Astrocyte of the cerebellum (primary cell): ENCODE data around the gene PLCL1.
A peak's percentile ranks its signal among the peaks of the same experiment; 100 is the strongest.

ENCODE experiments used
- DNase-seq: peaks from one replicate; pipeline ENCODE4 v3.0.0-alpha.2; 2011; ENCODE audit warnings: low read depth
- H3K4me3 ChIP-seq: 2 replicates; pipeline ENCODE4 v1.5.1; 2011; ENCODE audit warnings: mild to moderate bottlenecking, low read depth, low read length, moderate library complexity
- in situ Hi-C: cut with HindIII; loops from 2 replicates; pipeline ENCODE4 v1.10.0; 2017; ENCODE audit warnings: low sequenced_read_pairs
- TF ChIP-seq, protein P1 (sequence below): IDR thresholded peaks from 2 replicates; pipeline ENCODE4 v1.5.1; 2012; ENCODE audit warnings: low read length, low read depth, moderate library complexity, mild to moderate bottlenecking; ENCODE audit errors: missing control alignments

Gene PLCL1

DNA sequence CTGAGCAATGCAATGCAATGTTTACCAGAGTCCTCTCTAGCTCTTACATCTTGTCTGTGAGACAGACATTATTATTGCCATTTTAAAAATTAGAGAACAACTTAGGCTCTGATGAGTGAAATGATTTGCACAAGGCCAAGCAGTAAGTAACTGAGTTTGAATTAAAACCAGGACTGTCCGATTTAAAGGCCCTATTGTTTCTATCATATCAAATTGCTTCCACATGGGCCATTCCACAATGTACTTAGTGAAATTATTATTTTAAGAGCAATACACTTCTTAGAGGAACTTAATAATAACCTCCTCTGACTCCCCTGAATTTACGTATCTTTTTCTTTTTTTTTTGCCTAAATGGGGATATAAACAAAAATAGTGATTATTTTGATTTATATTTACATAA lies 64.6 kb downstream of the PLCL1 start:
- in situ Hi-C loops, result no loop called here

DNA sequence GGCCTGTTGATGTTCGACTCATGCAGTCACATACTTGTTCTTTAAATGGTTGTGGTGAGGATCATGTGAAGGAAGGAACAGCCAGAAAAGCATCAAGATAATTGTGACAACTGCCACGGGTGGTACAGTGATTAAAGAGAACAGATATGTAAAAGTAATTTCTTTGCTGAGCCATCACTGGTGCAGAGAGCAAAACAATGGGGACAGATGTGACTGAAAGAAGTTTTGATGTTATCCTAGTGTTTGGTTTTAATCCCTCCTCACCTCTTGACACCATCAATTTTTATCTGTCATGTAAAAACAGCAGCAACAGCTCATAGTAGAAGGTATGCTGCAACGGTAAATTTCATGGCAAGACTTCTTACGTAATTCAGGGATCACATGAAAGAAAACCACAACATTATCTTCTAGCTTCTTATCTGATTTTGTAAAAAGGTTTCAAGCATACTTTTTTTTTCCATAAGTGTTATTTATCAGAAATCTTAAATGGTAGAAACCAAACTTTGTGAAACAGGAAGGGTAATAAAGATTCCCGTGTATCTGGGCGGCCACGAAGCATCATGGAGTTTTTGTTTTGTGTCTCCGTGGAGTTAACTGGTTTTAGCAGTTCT lies 65.2 kb downstream of the PLCL1 start:
- TF ChIP-seq, protein P1, sequence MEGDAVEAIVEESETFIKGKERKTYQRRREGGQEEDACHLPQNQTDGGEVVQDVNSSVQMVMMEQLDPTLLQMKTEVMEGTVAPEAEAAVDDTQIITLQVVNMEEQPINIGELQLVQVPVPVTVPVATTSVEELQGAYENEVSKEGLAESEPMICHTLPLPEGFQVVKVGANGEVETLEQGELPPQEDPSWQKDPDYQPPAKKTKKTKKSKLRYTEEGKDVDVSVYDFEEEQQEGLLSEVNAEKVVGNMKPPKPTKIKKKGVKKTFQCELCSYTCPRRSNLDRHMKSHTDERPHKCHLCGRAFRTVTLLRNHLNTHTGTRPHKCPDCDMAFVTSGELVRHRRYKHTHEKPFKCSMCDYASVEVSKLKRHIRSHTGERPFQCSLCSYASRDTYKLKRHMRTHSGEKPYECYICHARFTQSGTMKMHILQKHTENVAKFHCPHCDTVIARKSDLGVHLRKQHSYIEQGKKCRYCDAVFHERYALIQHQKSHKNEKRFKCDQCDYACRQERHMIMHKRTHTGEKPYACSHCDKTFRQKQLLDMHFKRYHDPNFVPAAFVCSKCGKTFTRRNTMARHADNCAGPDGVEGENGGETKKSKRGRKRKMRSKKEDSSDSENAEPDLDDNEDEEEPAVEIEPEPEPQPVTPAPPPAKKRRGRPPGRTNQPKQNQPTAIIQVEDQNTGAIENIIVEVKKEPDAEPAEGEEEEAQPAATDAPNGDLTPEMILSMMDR, result no peak
- in situ Hi-C loops, result no loop called here
- no peak overlapping the region for H3K4me3 ChIP-seq
- DNase-seq, result peak; percentile 27

More for the DNA sequence above, 64.6 kb downstream of the PLCL1 start:
- DNase-seq, result no peak
- TF ChIP-seq, protein P1, result no peak
- no peak overlapping the region for H3K4me3 ChIP-seq

GRCh38 chr2:197870137-197870536 lies 65.7 kb downstream of the PLCL1 start:
- H3K4me3 ChIP-seq, result no peak overlapping the region
- no peak for DNase-seq
- TF ChIP-seq, protein P1, result no peak
- in situ Hi-C loops, result no loop called here

- no peak for DNase-seq
- H3K4me3 ChIP-seq, result no peak overlapping the region
- in situ Hi-C loops, result no loop called here
- TF ChIP-seq, protein P1, result no peak
Observed at GRCh38 chr2:197871780-197872456, 67.5 kb downstream of the PLCL1 start.

DNA sequence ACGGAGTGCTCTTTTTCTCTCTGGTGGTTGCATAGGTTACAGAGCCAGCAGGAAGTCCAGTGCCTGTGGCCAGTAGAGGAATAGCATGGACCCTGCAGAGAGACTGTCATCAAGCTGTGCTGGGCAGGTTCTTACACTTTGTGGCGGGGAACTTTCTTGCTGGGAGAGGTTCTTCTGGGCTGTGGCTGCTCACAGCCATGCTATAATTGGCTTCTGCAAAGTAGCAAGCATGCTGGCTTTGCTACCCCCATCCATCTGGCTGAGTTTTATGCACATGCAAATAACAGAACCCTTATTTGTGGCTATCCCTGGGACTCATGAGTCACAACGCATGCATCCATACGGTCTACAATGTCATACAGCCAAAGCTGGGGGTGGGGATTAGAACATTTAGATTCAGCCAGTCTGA lies 68.9 kb downstream of the PLCL1 start:
- DNase-seq, result peak; percentile 86
- in situ Hi-C loops, result no loop called here
- TF ChIP-seq, protein P1, result peak; percentile 29
- no peak overlapping the region for H3K4me3 ChIP-seq

GRCh38 chr2:197875763-197876162 lies 71.4 kb downstream of the PLCL1 start:
- in situ Hi-C loops, result no loop called here
- TF ChIP-seq, protein P1, result no peak
- no peak overlapping the region for H3K4me3 ChIP-seq
- DNase-seq, result no peak
